Inflammatory macrophage (primary cell): Measurements from ENCODE around the gene NFYC.

ENCODE experiments used
- DNase-seq, 2 donors: peaks; one replicate each; pipeline ENCODE4 v3.0.0-alpha.2; 2020 to 2022
- total RNA-seq, 18 experiments: gene quantifications; one replicate each; lab custom pipeline; 2026; ENCODE audit warnings: mixed read lengths in 6 of 18, inconsistent platforms in 2 of 18; lab: John Stamatoyannopoulos, UW

NFYC gene
- 25.4 to 52.2 (median 39.8) reads per million in 18 experiments for total RNA-seq

GRCh38 chr1:40691538-40692428 is at the start of gene NFYC:
TSS of gene NFYC (plus strand) at chr1:40691704. CDS start at chr1:40738844, 47,140 bp downstream.
- peak; percentile 99 for DNase-seq

DNA sequence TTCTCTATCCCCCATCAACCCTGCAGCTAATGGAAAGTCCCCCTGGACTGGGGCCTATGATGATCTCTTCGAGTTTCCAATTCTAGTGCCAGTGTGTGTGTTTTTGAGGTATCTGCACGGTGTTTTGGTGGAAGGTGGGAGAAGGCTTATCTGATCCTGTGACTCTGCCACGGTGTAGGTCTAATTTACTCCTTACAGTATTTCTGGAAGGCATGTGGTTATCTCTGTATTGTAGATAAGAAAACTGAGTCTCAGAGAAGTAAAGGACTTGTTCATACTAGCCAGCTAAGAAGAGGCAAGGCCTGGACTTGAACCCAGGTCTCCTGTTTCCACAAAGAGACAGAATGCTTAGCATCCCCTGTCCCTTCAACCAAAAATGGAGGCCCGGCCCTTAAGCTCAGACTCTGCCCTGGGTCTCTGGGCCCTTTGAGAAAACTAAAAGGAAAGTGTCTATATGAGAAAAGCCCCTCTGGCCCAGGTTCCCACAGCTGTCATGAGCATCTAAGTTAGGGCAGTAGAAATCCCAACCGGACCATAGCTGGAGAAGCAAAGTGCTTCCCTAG is 46.3 kb upstream of the NFYC start:
- no peak for DNase-seq

DNA sequence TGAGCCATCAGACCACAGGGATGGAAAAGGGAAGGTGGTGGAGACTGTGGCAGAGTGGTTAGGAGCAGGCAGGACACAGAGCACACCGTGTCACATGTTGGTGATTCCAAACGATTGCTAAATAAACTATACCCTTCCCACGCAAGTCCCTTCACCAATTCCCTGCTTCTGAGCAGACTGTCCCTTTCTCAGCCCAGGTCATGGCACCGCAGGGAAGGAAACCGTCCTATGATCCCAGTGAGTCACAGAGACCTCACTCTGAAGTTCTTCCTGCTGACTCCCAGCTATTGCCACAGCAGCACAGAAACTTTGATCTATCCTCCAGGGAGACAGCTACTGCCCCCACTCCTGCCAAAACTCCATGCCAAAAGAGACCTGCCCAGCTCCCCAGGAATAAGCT is 45.2 kb upstream of the NFYC start:
- peak; percentile 58 to 74 for DNase-seq

- no peak for DNase-seq
Measured at GRCh38 chr1:40648200-40648599, 43.3 kb upstream of the NFYC start.

DNA sequence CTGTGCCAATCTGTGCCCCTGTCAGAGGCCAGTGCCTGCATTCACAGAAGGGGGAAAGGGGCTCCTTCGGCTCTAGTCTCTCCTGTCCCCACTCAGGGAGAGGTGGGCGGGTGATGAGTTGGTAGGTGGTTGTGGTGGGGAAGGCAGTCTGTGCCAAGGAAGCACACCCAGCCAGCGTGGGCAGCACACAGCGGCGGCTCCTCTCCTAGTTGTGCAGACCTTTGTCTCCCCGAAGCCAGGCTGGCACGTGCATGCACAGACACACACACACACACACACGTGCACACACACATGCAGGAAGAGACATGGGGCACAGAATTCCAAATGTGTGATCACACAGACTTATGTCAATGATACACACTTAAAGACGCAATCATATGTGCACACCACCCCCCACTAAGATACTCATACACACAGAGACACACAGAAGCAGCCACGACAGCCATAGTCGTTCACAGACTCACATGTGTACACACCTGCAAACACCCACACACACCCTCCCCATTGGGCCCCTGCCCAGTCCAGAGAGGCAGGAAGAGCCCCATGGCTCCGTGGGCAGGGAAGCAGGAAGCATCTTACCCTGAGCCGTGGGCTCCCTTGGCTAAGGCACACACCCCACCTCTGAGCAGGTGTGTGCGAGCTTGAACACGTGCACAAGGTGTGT is 42.4 kb upstream of the NFYC start:
- DNase-seq = no peak

DNA sequence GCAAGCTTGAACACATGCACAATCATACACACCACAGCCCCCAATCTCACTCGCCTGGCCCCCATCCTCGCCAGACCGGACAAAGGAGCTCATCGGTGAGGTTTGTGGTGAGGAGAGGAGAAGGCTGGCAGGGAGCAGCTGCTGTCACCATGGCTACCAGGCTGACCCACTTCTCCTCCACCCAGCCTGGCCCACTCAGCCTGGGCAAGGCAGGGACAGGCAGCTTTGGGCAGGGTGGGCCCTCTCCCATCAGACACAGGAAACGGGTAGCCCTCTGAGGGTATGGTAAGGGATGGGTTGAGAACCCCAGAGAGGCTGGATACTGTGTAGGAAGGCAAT is 41.9 kb upstream of the NFYC start:
- DNase-seq = no peak

GRCh38 chr1:40650075-40650474 is 41.4 kb upstream of the NFYC start:
- peak; percentile 10 to 27 for DNase-seq

- peak in 1 of 2 donors; percentile 42 for DNase-seq
Measured at GRCh38 chr1:40651138-40651857, 40.2 kb upstream of the NFYC start.

- no peak for DNase-seq
Measured at GRCh38 chr1:40652468-40652867, 39.0 kb upstream of the NFYC start.

DNA sequence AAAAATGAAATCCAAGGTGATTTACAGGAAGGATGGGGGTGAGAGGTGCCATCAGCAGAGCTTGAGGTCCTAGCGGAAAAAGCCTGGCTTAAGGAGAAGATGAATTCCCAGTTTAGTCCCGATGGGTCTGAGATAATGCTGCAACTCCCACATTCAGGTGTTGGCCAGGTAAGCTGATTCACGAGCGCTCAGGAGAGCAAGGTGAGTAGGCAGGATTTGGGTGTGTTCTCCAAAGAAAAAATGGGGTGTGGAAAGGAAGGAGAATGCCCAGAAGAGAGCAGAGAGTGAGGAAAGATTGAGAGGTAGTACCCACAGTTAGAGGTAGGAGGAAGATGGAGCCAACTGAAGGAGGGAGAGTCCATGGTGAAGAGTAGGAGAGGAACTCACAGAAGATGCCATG is 38.5 kb upstream of the NFYC start:
- no peak for DNase-seq

DNA sequence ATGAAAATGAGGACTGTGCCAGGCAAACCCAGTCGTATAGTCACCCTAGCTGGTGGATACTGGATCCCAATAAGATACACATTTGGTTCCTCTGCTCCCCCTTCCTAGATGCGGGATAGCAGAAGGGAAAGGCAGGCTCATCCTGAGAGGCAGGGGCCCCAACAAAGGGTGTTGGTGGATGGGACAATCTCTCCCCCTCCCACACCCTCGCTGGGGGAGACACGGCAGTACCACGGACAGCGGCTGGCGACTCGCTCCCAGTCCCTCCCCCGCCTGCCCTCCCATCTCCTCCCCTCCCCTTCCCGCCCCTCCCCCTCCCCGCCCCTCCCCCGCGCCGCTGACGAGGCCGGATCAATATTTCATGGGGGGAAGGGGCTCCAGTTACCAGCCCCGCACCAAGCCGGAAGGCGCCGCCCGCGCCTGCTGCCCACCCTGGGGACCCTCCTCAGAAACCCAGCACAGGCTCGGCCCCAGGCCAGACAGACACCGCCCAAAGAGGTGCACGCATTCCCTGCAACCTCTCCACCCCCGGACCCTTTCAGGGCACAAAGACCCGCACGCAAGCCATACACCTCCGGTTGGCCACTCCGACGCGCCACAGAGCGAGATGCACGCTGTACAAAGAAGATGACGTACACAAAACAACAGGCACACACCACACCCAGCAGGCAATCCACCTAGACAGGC is 37.5 kb upstream of the NFYC start:
- no peak for DNase-seq

GRCh38 chr1:40657046-40657445 is 34.5 kb upstream of the NFYC start:
- no peak for DNase-seq

DNA sequence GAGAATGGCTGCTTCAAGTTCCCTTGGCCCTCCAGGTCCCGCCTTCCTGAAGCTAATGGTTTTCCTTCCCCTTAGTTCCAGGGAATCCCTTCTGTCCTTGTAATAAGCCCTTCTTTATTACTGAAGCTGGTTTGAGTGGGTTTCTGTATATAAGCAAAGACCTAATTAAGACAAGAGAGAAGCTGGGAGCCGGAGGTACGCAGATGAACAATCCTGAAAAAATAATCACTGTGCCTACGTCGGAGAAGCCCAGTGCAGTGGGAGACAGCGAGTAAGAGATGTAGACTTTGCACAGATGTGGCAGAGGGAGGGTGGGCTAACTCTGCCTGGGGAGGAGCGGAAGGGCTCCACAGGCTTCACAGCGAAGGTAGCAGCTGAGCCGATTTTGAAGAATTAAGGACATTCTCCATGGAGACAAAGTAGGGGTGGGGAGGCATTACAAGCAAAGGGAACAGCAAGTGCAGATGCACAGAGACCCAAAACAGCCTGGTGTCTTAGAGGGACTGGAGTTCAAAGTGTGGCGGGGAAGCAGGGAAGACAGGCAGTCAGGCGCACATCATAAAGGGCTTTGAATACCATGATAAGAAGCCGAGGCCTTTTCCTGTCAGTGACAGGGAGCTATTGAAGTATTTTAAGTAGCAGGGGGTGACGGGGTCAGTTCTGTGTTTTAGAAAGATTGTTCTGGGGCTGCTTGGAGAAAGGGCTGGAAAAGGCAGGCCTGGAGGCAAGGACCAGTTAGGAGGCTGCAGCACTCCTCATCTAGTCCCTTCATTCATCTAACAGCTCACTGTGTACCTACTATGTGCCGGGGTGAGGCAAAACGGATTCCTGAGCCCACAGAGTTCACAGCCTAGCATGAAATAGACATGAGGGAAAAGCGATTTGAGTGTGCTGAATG is 32.5 kb upstream of the NFYC start:
- DNase-seq = no peak

GRCh38 chr1:40659649-40659947 is 31.9 kb upstream of the NFYC start:
- no peak for DNase-seq

- DNase-seq = no peak
Measured at GRCh38 chr1:40661678-40662077, 29.8 kb upstream of the NFYC start.

- DNase-seq = peak in 1 of 2 donors; percentile 6
Measured at GRCh38 chr1:40662151-40662550, 29.4 kb upstream of the NFYC start.

- no peak for DNase-seq
Measured at GRCh38 chr1:40662864-40663263, 28.6 kb upstream of the NFYC start.

GRCh38 chr1:40663324-40664166 is 28.0 kb upstream of the NFYC start:
- DNase-seq = no peak

DNA sequence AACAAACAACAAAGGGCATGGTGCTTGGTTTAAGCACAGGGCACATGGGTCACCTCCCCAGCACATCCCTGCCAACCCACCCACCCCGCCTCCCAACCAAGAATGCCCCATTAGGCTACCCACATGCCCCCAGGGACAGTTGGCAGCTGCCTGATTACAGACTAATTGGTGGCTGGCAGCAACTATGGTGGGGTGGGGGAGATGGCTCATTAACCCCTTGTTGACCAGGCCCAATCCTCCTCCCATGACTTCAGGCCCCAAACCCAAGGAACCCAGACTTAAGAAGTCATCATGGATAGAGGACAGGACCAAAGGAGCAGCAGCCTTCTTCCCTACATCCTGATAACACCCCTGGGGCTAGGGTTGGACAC is 27.4 kb upstream of the NFYC start:
- DNase-seq = no peak

- DNase-seq = no peak
Measured at GRCh38 chr1:40664791-40665190, 26.7 kb upstream of the NFYC start.
